Right lobe of liver (tissue), 6 donors: ENCODE results near the gene WDR45B. TPM values are rescaled to one million over a fixed set of nuclear protein-coding genes. Genes with fewer than 3 reads are reported as not detected.

Experiments used
- ATAC-seq, 4 donors: fragments of 200-7000 bp; cut with Tn5 transposase; one replicate each; pipeline ENCODE4 v1.9.1; 2020; ENCODE audit warnings: mild to moderate bottlenecking in 4 of 4, moderate library complexity in 4 of 4
- DNase-seq, 3 donors: peaks; one replicate each; pipeline ENCODE4 v3.0.0-alpha.2; 2020
- H3K27ac ChIP-seq, 3 donors: fragments of 200-600 bp; one replicate each; pipeline ENCODE4 v1.8.0; 2022
- H3K27me3 ChIP-seq, 2 donors: fragments of 200-600 bp; one replicate each; pipeline ENCODE4 v1.8.0; 2022
- H3K36me3 ChIP-seq, 4 donors: fragments of 200-600 bp; sonication (generic) in 1 of 4; one replicate each; pipeline versions ENCODE4 v1.5.1 to v1.8.0; 2017 to 2022; ENCODE audit warnings: control low read depth in 1 of 4
- H3K4me1 ChIP-seq, 4 donors: fragments of 200-600 bp; sonication (generic) in 1 of 4; one replicate each; pipeline versions ENCODE4 v1.5.1 to v1.8.0; 2017 to 2022; ENCODE audit warnings: control low read depth in 1 of 4
- H3K4me3 ChIP-seq, 3 donors: fragments of 200-600 bp; one replicate each; pipeline ENCODE4 v1.8.0; 2022
- H3K9me3 ChIP-seq, 4 donors: fragments of 200-600 bp; sonication (generic) in 1 of 4; one replicate each; pipeline versions ENCODE4 v1.5.1 to v1.8.0; 2017 to 2022; ENCODE audit warnings: control low read depth in 1 of 4
- CTCF ChIP-seq, 4 donors: fragments of 200-600 bp in 3 of 4; fragments of 450-650 bp in 1 of 4; IDR thresholded peaks; one replicate each; pipeline versions ENCODE4 v1.5.1 to v1.8.0; 2016 to 2022; ENCODE audit warnings: antibody characterized with exemption in 4 of 4, mild to moderate bottlenecking in 2 of 4
- POLR2A ChIP-seq: fragments of 450-650 bp; IDR thresholded peaks from one replicate; pipeline ENCODE4 v1.6.1; 2017; ENCODE audit warnings: antibody characterized with exemption, mild to moderate bottlenecking
- WGBS: methylation state at CpG from one replicate; pipeline ENCODE4 v1.1.6; 2018; ENCODE audit warnings: low coverage, low lambda C conversion rate; ENCODE audit not compliant: insufficient coverage; ENCODE audit errors: missing lambda C conversion rate; 5-methylcytosine and 5-hydroxymethylcytosine counted together
- intact Hi-C, 2 donors: fragments of 100-400 bp; cut with DNase I; formaldehyde crosslinking; loops; one replicate each; pipeline versions ENCODE4 v1.11.2 to v1.14.1; 2022
- total RNA-seq, 6 experiments: library from RNA; depleted of rRNA in 2 of 6; stranded (reverse); fragments of >200 nt in 2 of 6; fragmentation: NEBNext Ultra II Directional in 3 of 6; extraction: Animal tissue kit (Norgen Biotek cat#: 25700) in 3 of 6; gene quantifications; one replicate each; pipeline versions ENCODE4 v1.1.0 to v1.2.4, GENCODE V29; 2016 to 2023
- donor health status: DM: no; HTN: yes; CAD: no.
- donor health status: DM: no; HTN: no; CAD: no.
- donor health status: DM: no; HTN: no; CAD: no.
- donor health status: DM: no; HTN: yes; CAD: no.
- donor health status: DM: no; HTN: yes; CAD: no.

Gene WDR45B
- total RNA-seq, 6 experiments from 2014 or later, result 27.7 to 40.7 (median 31.6) TPM

- peak in 2 of 3 donors; percentile 10 to 42 for DNase-seq
Observed at GRCh38 chr17:82664701-82665182, 16.5 kb upstream of the WDR45B start.

GRCh38 chr17:82664276-82664575, 16.0 kb upstream of the WDR45B start:
- DNase-seq, result no peak
- H3K27me3 ChIP-seq, result no peaks in the 10 kb centered on the region
- TF ChIP-seq POLR2A, result no peak
- no peak for TF ChIP-seq CTCF (IDR thresholded peaks at IDR 0.05)
- intact Hi-C loops, result loop anchor here in 1 of 2 donors (10.0 kb wide), 1 partner anchor 91 kb away; the partner anchor contains the start of gene TBCD
- H3K9me3 ChIP-seq, result no peaks in the 10 kb centered on the region
- H3K4me3 ChIP-seq, result no peak overlapping the region
- no peak for ATAC-seq
- 100% methylated on average over 3 of the region's 17 CpGs for WGBS
- H3K27ac ChIP-seq, result no peak overlapping the region
- H3K36me3 ChIP-seq, result no peaks in the 10 kb centered on the region
- no peaks in the 10 kb centered on the region for H3K4me1 ChIP-seq

More at GRCh38 chr17:82664701-82665182, 16.5 kb upstream of the WDR45B start:
- H3K4me3 ChIP-seq, result no peak overlapping the region
- H3K27me3 ChIP-seq, result no peaks in the 10 kb centered on the region
- ATAC-seq, result no peak
- H3K27ac ChIP-seq, result no peak overlapping the region
- no peaks in the 10 kb centered on the region for H3K4me1 ChIP-seq
- no peaks in the 10 kb centered on the region for H3K9me3 ChIP-seq
- 80% methylated on average over 2 of the region's 22 CpGs for WGBS
- H3K36me3 ChIP-seq, result no peaks in the 10 kb centered on the region
- TF ChIP-seq POLR2A, result no peak
- no peak for TF ChIP-seq CTCF (IDR thresholded peaks at IDR 0.05)
- intact Hi-C loops, result loop anchor here in 1 of 2 donors (10.0 kb wide), 1 partner anchor 90 kb away; the partner anchor contains the start of gene TBCD

- no peaks in the 10 kb centered on the region for H3K27me3 ChIP-seq
- no peak overlapping the region for H3K4me3 ChIP-seq
- H3K9me3 ChIP-seq, result no peaks in the 10 kb centered on the region
- no peaks in the 10 kb centered on the region for H3K4me1 ChIP-seq
- WGBS, result 85% methylated on average over 9 of the region's 39 CpGs
- H3K36me3 ChIP-seq, result no peaks in the 10 kb centered on the region
- ATAC-seq (no peak), DNase-seq (peak in 2 of 3 donors; percentile 21 to 50)
- TF ChIP-seq POLR2A (no peak), CTCF (IDR thresholded peaks at IDR 0.05) (no peak)
- intact Hi-C loops, result loop anchor here in 1 of 2 donors (10.0 kb wide), 1 partner anchor 91 kb away; the partner anchor contains the start of gene TBCD
- no peak overlapping the region for H3K27ac ChIP-seq
Observed at GRCh38 chr17:82663381-82664275, 15.4 kb upstream of the WDR45B start.

GRCh38 chr17:82662711-82663261, 14.5 kb upstream of the WDR45B start:
- H3K4me3 ChIP-seq, result no peak overlapping the region
- DNase-seq (peak in 2 of 3 donors; percentile 15 to 48), ATAC-seq (peak in 1 of 4 donors; percentile 3)
- no peaks in the 10 kb centered on the region for H3K4me1 ChIP-seq
- intact Hi-C loops, result loop anchor here in 1 of 2 donors (10.0 kb wide), 1 partner anchor 92 kb away; the partner anchor contains the start of gene TBCD
- TF ChIP-seq POLR2A, result no peak
- no peak for TF ChIP-seq CTCF (IDR thresholded peaks at IDR 0.05)
- WGBS, result no CpG with 5 or more reads among the region's 20 CpGs
- H3K36me3 ChIP-seq, result no peaks in the 10 kb centered on the region
- no peak overlapping the region for H3K27ac ChIP-seq
- H3K9me3 ChIP-seq, result no peaks in the 10 kb centered on the region
- H3K27me3 ChIP-seq, result no peaks in the 10 kb centered on the region
